ENCODE measurements around the gene IFNL4.

DNA sequence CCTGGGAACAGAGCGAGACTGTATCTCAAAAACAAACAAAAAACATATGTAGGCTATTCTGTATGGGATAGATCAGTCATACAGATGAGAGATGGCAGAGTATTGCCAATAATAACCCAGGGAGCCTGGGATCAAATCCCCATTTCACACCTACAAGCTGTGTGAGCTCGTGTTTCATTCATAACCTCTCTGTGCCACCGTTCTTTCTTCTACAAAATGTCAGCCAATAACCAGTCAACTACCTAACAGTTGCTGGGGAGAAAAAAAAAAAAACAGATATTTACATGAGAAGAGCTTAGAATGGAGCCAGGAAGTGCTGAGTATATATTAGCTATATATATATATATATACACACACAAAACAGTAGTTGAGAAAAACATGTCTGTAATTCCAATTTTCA lies 13.0 kb upstream of the IFNL4 start:
- TF ChIP-seq POLR2A (IDR thresholded peaks at IDR 0.05) (no peak), CTCF (IDR thresholded peaks at IDR 0.05) (no peak)

Measured in tibial nerve (tissue), 3 donors.